Stimulated activated CD8-positive, alpha-beta memory T cell treated with anti-CD3 and anti-CD28 coated beads, Interleukin-15, amount 100 ng/mL, for 48 hours (primary cell): ENCODE results near the gene PTGDR.

Experiments
- DNase-seq, 2 donors: peaks; one replicate each; pipeline ENCODE4 v3.0.0-alpha.2; 2020; ENCODE audit warnings: low read depth in 2 of 2

PTGDR gene

GRCh38 chr14:52312931-52313355, 45.4 kb downstream of the PTGDR start:
- no peak for DNase-seq

- no peak for DNase-seq
Measured at GRCh38 chr14:52313462-52313861, 46.0 kb downstream of the PTGDR start.

GRCh38 chr14:52313903-52314594, 46.6 kb downstream of the PTGDR start, which contains the start of gene PTGER2:
Gene PTGER2, plus strand, starts transcription at chr14:52314312. Its CDS starts 237 bp downstream, at chr14:52314549.
- DNase-seq, result peak; percentile 75 to 85

- peak in 1 of 2 donors; percentile 16 for DNase-seq
Measured at GRCh38 chr14:52314595-52315354, 47.3 kb downstream of the PTGDR start.

DNA sequence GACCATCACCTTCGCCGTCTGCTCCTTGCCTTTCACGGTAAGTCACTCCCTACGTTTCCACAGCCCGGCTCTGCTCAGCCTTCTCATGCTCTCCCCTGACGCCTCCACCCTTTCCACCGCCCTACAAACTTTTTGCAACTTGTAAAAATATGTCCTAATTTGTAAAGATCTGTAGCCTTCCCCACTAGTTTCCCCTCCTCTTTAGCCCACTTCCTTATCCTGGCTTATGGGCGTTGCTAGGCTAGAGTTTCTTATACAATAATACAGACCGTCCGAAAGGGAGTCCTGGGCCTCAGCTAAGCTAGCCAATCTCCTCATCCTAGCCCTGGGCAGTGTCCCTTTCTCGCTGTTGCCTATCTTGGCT, 47.8 kb downstream of the PTGDR start:
- DNase-seq, result no peak

DNA sequence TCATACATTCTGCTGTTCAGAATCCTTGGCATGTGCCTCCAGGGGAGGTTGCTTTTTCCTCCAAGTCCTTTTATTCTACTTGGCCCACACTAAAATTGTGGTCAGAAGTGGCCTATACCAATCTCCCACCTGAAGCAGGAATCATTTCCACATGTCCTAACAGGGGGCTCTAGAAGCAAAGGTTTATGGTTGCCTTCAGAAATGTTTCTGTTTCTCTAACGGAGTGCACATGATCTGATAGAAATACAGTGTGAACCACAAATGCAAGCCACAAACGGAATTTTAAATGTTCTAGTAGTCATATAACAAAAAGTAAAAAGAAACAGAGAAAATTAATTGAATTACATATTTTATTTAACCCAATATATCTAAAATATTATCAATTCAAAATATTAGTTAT, 50.6 kb downstream of the PTGDR start:
- DNase-seq, result no peak

- DNase-seq, result no peak
Measured at GRCh38 chr14:52318826-52319645, 51.5 kb downstream of the PTGDR start.

GRCh38 chr14:52319919-52320318, 52.4 kb downstream of the PTGDR start:
- DNase-seq, result no peak

DNA sequence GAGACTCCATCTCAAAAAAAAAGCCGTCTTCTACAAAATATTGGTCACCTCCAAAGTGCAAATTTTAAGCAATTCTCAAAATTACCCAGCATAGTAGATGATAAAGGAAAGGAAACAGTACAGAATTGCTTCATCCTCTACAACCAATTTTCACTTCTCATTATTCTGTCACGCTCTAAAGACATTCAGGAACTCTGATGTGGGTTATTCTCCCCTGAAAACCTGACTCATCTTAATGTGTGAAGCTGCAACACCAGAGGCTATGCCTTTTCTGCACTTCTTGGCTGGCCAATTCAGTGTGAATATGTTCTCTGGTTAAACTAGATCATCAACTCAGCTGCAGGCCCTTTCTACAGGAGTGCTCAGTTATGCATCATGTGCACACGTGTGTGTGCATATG, 57.6 kb downstream of the PTGDR start:
- DNase-seq, result peak in 1 of 2 donors; percentile 22

DNA sequence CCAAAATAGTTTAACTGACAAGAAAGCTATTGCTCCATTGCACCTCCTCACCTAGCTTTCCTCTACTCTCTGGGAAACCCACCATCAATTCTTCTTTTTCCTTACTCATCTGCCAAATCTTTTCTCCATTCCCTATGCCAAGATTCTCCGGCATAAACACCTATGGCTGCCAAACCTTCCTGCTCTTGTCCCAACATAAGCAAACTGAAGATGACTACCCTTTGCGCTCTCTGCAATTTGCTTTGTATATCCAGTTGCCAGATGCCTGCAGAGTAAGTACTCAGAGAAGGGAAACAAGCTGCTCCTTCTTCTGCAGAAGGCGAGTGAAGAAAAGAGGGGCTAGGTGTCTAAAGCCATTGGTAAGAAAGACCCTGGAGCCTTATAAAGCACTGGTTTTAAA, 58.1 kb downstream of the PTGDR start:
- DNase-seq, result no peak
